HG03103 (cell line): ENCODE measurements around the gene KLK11.
"Not testable (repeated sequence)": the region's sequence is repeated elsewhere in the genome, so short reads cannot be mapped to it uniquely, and the experiment has no call there.

ENCODE experiments used
- ATAC-seq: cut with Tn5 transposase; IDR thresholded peaks from one replicate; pipeline ENCODE4 v1.9.1; 2021; ENCODE audit warnings: low read depth; ENCODE audit not compliant: unreplicated experiment

The KLK11 gene

GRCh38 chr19:51007488-51007887, 18.9 kb downstream of the KLK11 start:
- ATAC-seq, result no peak

- no peak for ATAC-seq
Measured at GRCh38 chr19:51006406-51006805, 20.0 kb downstream of the KLK11 start.

- no peak for ATAC-seq
Measured at GRCh38 chr19:51005248-51005647, 21.2 kb downstream of the KLK11 start.

- ATAC-seq, result no peak
Measured at GRCh38 chr19:51003316-51003715, 23.1 kb downstream of the KLK11 start.

GRCh38 chr19:51002542-51003311, 23.7 kb downstream of the KLK11 start:
- ATAC-seq, result no peak

GRCh38 chr19:51002089-51002532, 24.3 kb downstream of the KLK11 start:
- ATAC-seq, result no peak

GRCh38 chr19:51001515-51001914, 24.9 kb downstream of the KLK11 start, which contains the start of gene KLK8:
KLK8 (minus strand) TSS chr19:51001604; CDS start chr19:51001167, 437 bp downstream.
- ATAC-seq, result no peak

GRCh38 chr19:51000981-51001380, 25.4 kb downstream of the KLK11 start:
- no peak for ATAC-seq

- ATAC-seq, result no peak
Measured at GRCh38 chr19:51000426-51000825, 26.0 kb downstream of the KLK11 start.

- ATAC-seq, result no peak
Measured at GRCh38 chr19:50998686-50999085, 27.7 kb downstream of the KLK11 start.

GRCh38 chr19:50998061-50998460, 28.4 kb downstream of the KLK11 start:
- ATAC-seq, result no peak

- ATAC-seq, result no peak
Measured at GRCh38 chr19:50994129-50994528, 32.3 kb downstream of the KLK11 start.

GRCh38 chr19:50992666-50993035, 33.8 kb downstream of the KLK11 start:
- ATAC-seq, result no peak

GRCh38 chr19:50984416-50984815, 42.0 kb downstream of the KLK11 start:
- ATAC-seq, result not testable (repeated sequence)

GRCh38 chr19:50983625-50984292, 42.7 kb downstream of the KLK11 start, which contains the start of gene KLK7:
KLK7 (minus strand) TSS chr19:50983917; CDS start chr19:50982399, 1,518 bp downstream.
- ATAC-seq, result no peak

- no peak for ATAC-seq
Measured at GRCh38 chr19:50982186-50982585, 44.2 kb downstream of the KLK11 start.

- no peak for ATAC-seq
Measured at GRCh38 chr19:50981587-50982146, 44.7 kb downstream of the KLK11 start.

GRCh38 chr19:50980208-50980607, 46.2 kb downstream of the KLK11 start:
- no peak for ATAC-seq

GRCh38 chr19:50979758-50980157, 46.7 kb downstream of the KLK11 start:
- no peak for ATAC-seq

- ATAC-seq, result no peak
Measured at GRCh38 chr19:50978772-50979390, 47.5 kb downstream of the KLK11 start.

- ATAC-seq, result no peak
Measured at GRCh38 chr19:50977626-50978025, 48.8 kb downstream of the KLK11 start.
